ENCODE measurements around the gene TMEM187.

DNA sequence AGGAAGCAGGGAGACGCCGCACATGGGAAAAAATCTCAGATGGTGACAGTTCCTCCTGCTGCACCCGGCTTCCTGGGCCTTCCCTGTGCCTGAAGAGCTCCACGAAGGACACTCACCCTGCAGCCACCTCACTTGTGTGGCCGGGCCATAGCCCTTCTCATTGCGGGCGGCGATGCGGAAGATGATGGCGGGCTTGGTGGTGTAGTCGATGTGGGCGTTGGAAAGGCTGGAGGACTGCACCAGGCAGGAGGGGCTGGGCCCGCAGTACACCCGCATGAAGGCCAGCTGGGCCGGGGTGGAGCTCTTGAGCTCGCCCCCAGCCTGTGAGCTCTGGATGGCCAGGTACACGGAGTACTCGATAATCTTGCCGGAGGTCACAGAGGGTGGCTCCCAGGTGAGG is 22.4 kb upstream of the TMEM187 start:
- TF ChIP-seq, protein P1, sequence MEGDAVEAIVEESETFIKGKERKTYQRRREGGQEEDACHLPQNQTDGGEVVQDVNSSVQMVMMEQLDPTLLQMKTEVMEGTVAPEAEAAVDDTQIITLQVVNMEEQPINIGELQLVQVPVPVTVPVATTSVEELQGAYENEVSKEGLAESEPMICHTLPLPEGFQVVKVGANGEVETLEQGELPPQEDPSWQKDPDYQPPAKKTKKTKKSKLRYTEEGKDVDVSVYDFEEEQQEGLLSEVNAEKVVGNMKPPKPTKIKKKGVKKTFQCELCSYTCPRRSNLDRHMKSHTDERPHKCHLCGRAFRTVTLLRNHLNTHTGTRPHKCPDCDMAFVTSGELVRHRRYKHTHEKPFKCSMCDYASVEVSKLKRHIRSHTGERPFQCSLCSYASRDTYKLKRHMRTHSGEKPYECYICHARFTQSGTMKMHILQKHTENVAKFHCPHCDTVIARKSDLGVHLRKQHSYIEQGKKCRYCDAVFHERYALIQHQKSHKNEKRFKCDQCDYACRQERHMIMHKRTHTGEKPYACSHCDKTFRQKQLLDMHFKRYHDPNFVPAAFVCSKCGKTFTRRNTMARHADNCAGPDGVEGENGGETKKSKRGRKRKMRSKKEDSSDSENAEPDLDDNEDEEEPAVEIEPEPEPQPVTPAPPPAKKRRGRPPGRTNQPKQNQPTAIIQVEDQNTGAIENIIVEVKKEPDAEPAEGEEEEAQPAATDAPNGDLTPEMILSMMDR (IDR thresholded peaks at IDR 0.05) = no peak
- TF ChIP-seq EZH2phosphoT487 (IDR thresholded peaks at IDR 0.05) = no peak

All from neural progenitor cell (in vitro differentiated cells).